ENCODE data around the gene SLC35G2.

DNA sequence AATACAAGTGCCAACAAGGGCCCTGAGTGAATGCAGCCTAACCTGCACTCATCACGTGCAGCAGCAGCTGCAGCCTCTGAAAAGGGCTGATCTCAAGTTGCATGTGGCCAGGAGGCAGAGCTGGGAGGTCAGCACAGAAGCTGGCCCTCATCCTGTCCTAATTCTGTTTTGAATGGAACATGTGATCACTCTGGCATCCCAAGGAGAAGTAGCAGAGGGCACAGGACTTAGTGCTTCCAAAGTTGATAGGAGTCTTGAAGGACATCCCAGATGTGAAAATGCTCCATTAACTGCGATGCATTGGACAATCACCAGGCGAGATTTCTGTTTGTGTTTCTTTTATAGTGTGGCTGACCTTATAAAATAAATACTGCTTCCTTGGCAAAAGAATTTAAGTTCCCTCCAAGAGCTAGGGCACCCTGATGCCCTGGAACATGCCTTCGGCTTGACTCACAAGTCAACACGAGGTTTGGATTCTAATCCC lies 35.2 kb upstream of the SLC35G2 start:
- no peak for TF ChIP-seq POLR2A (IDR thresholded peaks at IDR 0.05; ENCODE audit: low read depth, low read length)
- TF ChIP-seq, protein P1, sequence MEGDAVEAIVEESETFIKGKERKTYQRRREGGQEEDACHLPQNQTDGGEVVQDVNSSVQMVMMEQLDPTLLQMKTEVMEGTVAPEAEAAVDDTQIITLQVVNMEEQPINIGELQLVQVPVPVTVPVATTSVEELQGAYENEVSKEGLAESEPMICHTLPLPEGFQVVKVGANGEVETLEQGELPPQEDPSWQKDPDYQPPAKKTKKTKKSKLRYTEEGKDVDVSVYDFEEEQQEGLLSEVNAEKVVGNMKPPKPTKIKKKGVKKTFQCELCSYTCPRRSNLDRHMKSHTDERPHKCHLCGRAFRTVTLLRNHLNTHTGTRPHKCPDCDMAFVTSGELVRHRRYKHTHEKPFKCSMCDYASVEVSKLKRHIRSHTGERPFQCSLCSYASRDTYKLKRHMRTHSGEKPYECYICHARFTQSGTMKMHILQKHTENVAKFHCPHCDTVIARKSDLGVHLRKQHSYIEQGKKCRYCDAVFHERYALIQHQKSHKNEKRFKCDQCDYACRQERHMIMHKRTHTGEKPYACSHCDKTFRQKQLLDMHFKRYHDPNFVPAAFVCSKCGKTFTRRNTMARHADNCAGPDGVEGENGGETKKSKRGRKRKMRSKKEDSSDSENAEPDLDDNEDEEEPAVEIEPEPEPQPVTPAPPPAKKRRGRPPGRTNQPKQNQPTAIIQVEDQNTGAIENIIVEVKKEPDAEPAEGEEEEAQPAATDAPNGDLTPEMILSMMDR (conservative IDR thresholded peaks at IDR 0.05; ENCODE audit: low read depth, low read length): no peak
- TF ChIP-seq RFX5 (IDR thresholded peaks at IDR 0.05; ENCODE audit: low read depth, low read length): no peak
- no peak for TF ChIP-seq SMC3 (IDR thresholded peaks at IDR 0.05; ENCODE audit: low read depth, low read length)
- TF ChIP-seq RCOR1 (IDR thresholded peaks at IDR 0.05; ENCODE audit: insufficient replicate concordance, low read length): no peak

All from IMR-90 (cell line).